Esophagus squamous epithelium (tissue), 4 donors: ENCODE measurements around the gene CCNL2.
"Not testable (repeated sequence)": the region's sequence is repeated elsewhere in the genome, so short reads cannot be mapped to it uniquely, and the experiment has no call there.

Source experiments
- CTCF ChIP-seq, 6 experiments: fragments of 450-650 bp in 4 of 6; fragments of 200-600 bp in 2 of 6; sonication (generic) in 2 of 6; IDR thresholded peaks; one replicate each; pipeline ENCODE4 v1.5.1; 2016 to 2019; ENCODE audit warnings: antibody characterized with exemption in 6 of 6, mild to moderate bottlenecking in 4 of 6, moderate library complexity in 4 of 6
- POLR2A ChIP-seq, 4 donors: fragments of 450-650 bp; IDR thresholded peaks; one replicate each; pipeline ENCODE4 v1.6.1; 2017; ENCODE audit warnings: antibody characterized with exemption in 4 of 4, mild to moderate bottlenecking in 4 of 4, moderate library complexity in 3 of 4

GRCh38 chr1:1446631-1447030 lies 47.5 kb upstream of the CCNL2 start:
- TF ChIP-seq CTCF, POLR2A (IDR thresholded peaks at IDR 0.05): not testable (repeated sequence)
